C4-2B (cell line): ENCODE data around the gene TBX5.

Experiments used
- ZFX ChIP-seq: fragments of 450-650 bp; IDR thresholded peaks from 2 replicates; pipeline ENCODE4 v1.6.1; 2017
- TF ChIP-seq, protein P1 (sequence below): fragments of 450-650 bp; conservative IDR thresholded peaks from 2 replicates; pipeline ENCODE4 v1.5.1; 2017; ENCODE audit warnings: mild to moderate bottlenecking

DNA sequence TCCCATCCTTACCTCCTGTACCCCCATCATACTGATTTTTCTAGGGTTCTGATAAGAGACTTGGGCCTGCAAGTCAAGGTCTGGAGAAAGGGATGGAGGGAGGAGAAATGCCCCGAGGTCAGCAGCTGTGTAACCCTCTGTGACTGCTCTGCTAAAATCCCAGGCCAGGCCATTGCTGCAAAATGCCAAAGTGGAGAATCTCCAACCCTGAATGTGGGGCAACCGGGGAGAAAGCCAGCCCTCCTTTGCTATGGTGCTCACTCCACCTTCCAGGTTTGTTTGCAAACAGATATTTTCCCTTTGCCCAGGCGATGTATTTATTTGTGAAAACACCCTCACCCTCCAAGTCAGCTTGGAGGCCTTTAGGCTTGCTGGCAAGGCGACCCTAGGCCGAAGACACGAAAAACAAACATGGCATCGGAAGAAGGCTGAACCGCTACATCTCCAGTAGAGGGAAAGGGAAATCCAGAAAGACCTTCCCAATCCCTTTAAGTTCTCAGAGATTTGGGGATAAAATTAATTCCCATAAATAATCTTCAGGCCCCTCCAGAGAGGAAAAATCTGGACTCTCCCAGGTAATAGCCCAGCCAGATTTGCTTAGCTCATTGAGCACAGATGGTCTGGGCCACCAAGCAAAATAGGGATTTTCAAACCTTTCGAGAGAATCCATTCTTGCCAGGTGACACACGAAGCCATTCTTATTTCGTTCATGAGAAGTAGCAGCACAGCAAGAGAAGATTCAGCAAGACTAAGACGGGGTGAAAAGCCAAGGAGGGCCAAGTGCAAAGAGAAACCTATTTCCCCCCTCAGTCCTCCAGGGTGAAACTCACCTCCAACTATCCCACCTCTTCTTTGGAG lies 1.3 kb upstream of the TBX5 start:
- TF ChIP-seq, protein P1, sequence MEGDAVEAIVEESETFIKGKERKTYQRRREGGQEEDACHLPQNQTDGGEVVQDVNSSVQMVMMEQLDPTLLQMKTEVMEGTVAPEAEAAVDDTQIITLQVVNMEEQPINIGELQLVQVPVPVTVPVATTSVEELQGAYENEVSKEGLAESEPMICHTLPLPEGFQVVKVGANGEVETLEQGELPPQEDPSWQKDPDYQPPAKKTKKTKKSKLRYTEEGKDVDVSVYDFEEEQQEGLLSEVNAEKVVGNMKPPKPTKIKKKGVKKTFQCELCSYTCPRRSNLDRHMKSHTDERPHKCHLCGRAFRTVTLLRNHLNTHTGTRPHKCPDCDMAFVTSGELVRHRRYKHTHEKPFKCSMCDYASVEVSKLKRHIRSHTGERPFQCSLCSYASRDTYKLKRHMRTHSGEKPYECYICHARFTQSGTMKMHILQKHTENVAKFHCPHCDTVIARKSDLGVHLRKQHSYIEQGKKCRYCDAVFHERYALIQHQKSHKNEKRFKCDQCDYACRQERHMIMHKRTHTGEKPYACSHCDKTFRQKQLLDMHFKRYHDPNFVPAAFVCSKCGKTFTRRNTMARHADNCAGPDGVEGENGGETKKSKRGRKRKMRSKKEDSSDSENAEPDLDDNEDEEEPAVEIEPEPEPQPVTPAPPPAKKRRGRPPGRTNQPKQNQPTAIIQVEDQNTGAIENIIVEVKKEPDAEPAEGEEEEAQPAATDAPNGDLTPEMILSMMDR, result no peak
- TF ChIP-seq ZFX, result no peak
